HG03196 (cell line): ENCODE measurements around the gene MAGI1.

Source experiments
- ATAC-seq: cut with Tn5 transposase; IDR thresholded peaks from one replicate; pipeline ENCODE4 v1.9.1; 2021; ENCODE audit not compliant: unreplicated experiment

Gene MAGI1

GRCh38 chr3:65445573-65446169 lies 593.0 kb downstream of the MAGI1 start:
- ATAC-seq = no peak

GRCh38 chr3:65444447-65444815 lies 594.3 kb downstream of the MAGI1 start:
- no peak for ATAC-seq

DNA sequence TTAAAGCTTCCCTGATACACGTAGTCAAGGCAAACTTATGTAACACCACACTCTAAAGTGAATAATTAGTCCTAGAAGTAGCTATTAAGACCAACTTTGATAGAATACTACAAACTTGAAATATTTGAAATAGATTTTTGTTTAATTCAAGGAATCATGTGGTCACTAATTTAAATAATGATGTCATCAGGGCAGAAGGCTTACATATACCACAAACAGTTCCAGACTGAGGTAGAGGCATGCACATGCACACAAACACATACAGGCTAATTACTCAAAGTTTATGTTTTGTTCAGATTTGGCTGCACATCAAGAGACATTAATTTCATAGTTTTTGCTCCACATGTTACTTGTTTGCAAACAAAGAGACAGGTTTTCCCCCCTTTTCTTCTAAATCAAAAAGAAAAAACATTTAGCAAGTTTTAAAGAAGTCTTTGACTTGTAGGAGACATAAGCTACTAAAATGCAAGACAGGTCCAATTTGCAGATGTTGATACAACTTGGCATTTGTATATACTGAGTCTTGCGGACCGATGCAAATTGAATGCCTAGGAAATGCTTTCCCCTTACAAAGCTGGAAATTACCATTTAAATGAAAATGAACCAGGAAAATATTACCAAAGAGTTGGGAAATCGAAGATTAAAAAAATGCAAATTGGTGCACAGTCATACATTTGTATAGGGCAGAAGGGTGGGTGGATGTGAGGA lies 594.8 kb downstream of the MAGI1 start:
- ATAC-seq = no peak

DNA sequence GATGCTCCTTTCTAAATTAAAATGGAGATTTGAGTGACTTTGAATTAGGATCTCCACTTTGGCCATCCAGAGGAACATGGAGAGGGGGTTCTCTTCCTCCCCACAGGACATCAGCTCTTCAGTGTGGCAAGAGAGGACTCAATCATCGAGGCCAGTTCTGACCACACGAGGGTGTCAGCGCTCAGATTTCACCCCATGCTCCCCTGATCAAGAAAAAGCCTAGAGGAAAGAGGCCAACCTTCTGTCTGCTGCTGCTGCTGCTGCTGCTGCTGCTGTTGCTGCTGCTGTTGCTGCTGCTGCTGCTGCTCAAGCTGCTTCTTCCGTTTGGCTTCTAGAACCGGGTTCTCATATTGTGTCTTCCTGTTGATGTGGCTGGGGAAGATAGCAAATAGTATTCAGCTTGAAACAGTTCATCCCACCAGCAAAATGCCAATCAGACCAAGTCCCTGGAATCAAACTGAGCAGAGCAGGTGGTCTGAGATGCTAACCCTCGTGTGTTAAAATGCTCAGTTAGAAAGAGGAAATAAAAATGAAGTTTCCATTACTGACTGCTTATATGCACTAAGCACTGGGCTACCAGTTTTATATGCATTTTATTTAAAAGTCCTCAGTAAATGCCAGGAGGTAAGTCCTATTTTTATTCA lies 599.0 kb downstream of the MAGI1 start:
- no peak for ATAC-seq

- ATAC-seq = no peak
These were observed 600.1 kb downstream of the MAGI1 start for GRCh38 chr3:65438612-65439011.

GRCh38 chr3:65438096-65438495 lies 600.6 kb downstream of the MAGI1 start:
- no peak for ATAC-seq

- no peak for ATAC-seq
These were observed 602.1 kb downstream of the MAGI1 start for GRCh38 chr3:65436580-65436979.

- no peak for ATAC-seq
These were observed 605.2 kb downstream of the MAGI1 start for GRCh38 chr3:65433480-65433879.

DNA sequence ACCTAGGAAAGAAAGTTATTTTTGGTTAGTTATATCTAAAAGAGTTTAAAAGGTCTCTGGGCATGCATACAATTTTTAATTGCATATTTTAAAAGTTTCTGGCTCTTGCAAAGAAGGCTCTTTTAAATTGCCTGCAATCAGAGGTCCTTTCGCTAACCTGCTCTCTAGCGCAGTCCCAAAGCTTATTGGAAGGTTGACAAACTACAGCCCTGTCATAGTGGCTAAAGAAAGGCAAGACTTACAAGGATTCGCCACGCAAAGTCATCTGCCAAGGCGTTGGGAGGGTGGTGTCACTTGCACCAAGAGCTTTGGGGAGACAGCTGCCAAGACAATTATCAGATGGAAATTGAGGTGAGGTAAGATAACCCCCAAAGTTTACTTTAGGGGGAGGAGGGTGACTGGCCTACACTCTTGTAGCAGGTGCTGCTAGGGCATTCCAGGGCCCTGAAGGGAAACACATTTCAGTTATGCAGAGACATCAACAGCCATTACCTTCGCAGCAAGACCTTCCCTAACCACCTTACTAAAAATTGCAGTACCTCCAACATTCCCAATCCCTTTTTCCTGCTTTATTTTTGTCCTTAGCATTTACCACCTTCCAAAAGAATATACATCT lies 606.2 kb downstream of the MAGI1 start:
- no peak for ATAC-seq

DNA sequence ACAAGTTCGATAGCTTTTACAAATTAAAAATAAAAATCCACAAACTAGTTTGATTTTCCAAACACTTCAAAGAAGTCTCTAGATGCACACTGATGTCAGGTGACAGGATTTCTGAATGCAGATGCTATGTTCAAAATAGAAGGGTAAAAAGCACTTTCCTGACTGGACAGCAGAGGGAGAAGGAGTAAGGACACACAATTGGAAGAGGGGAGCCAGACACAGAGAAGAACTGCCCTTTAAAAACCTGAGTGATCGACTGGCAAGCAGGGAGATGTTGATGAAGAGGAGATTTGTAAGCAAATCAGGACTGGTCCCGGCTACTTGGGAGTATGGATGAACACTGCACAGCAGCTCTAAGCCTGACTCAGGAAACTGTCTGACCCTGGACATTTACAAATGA lies 612.8 kb downstream of the MAGI1 start:
- no peak for ATAC-seq

GRCh38 chr3:65422154-65422553 lies 616.6 kb downstream of the MAGI1 start:
- ATAC-seq = no peak

GRCh38 chr3:65419233-65419632 lies 619.5 kb downstream of the MAGI1 start:
- no peak for ATAC-seq

DNA sequence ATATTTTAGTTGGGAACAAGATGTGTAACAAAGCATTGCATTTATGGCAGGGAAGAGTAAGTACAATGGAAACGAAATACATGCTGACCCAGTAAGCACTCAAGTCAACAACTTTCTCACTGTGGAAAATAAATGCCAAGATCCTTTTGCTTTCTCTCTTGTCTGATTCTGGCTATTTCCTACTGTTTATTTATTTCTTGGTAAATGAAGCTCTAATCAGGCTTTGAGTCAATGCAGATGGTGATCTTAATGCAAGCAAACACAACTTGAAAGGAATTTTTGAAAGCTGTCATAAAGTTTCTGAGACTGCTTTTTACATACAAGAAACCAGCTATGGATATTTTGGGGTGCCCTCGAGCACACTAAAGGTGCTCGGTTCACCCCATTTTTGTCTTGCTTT lies 624.8 kb downstream of the MAGI1 start:
- ATAC-seq = no peak

- no peak for ATAC-seq
These were observed 626.1 kb downstream of the MAGI1 start for GRCh38 chr3:65412588-65412987.

DNA sequence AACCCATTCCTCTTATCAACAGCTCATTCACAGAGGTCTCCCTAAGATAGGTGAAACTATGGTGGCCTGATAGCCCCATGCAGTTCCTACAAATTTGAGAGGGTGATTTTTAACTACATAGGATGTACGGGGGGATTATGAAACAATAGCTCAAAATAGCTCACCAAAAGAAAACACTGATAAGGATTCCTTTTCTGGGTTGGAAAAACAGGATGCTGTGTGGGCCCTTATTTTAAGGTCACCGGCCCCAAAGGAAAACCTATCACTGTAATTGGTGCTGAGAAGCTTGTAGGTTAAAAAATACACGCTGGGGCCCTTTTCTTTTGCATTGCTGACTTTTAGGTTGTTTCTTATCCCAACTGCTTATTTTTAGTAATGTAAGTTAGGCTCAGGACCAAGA lies 627.4 kb downstream of the MAGI1 start:
- ATAC-seq = no peak

DNA sequence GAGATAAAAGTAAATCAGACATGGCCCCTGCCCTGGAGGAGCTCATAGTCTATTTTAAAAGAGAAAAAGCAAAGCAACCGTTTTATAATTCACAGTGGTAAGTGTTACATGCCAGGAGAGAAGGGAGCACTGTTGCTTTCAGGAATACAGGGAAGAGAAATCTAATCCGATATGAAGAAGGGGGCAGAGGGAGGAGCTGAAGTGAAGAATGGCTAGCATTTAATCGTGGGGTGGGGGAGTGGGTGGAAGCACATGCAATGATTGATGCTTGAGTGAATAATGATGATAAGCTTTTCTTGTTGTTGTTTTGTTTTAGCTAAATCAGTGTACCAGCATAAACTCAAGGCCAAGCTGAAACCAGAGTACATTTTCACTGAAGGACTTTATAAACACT lies 629.5 kb downstream of the MAGI1 start:
- ATAC-seq = no peak

- no peak for ATAC-seq
These were observed 630.1 kb downstream of the MAGI1 start for GRCh38 chr3:65408531-65409175.

DNA sequence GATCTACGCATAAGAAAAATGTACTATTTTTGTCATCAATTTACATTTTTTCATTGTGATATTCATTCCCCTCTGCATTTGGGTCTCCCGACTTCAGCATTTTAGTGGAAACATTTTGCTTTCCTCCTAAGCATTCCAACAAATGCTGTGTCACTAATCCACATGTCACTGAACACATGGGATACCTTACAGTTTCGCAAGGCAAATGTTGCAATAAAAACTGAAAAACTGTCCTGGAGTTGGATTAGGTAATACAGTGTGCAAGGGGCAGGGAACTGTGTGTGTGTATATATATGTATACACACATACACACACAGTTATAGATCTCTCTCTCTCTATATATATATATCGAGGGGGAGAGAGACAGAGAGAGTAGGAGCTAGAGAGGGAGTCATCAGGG lies 632.2 kb downstream of the MAGI1 start:
- no peak for ATAC-seq

GRCh38 chr3:65402597-65402996 lies 636.1 kb downstream of the MAGI1 start:
- ATAC-seq = no peak

GRCh38 chr3:65401359-65402305 lies 637.1 kb downstream of the MAGI1 start:
- ATAC-seq = no peak

DNA sequence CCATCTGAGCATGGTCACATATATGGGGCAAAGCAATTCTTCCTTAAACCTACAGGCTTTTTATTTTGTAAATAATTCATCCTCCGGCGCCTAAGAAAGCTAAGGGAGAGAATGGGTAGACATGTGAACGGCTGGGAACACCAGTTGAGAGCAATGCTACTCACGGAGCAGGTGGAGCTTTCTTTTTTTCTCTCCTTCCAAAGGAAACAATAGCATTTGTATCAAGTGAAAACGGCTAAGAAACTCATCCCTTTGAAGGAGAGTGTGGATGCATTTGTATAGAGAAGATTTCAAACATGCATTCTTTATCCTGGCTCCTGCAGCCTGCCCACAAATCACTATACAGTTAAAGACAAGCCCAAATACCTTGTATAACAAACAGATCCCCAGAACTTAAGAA lies 637.8 kb downstream of the MAGI1 start:
- no peak for ATAC-seq
